Measurements from ENCODE around the gene PCDHGA6. TPM values are rescaled to one million over a fixed set of nuclear protein-coding genes. Genes with fewer than 3 reads are reported as not detected.

Gene PCDHGA6
- total and polyA plus RNA-seq, 2 donors, result 0.47 to 1.2 TPM

GRCh38 chr5:141427783-141428426 lies 54.2 kb downstream of the PCDHGA6 start:
- H3K4me1 ChIP-seq (ENCODE audit: control insufficient read depth in 2 of 2, insufficient read depth in 2 of 2, low read length in 2 of 2), result no peaks in the 10 kb centered on the region
- no peak overlapping the region for H3K4me3 ChIP-seq (ENCODE audit: low read length in 2 of 2)
- no peaks in the 10 kb centered on the region for H3K36me3 ChIP-seq (ENCODE audit: control insufficient read depth in 2 of 2, insufficient read depth in 2 of 2, low read length in 1 of 2)
- 67% methylated on average over 53 of the region's 53 CpGs for WGBS
- DNase-seq (ENCODE audit: low read depth in 6 of 9, low spot score in 9 of 9), result no peak
- H3K27me3 ChIP-seq (ENCODE audit: control insufficient read depth in 2 of 2, insufficient read depth in 1 of 2, low read length in 1 of 2), result peaks cover 21 to 85% of the 10 kb centered on the region in 2 donors
- H3K9me3 ChIP-seq (ENCODE audit: control insufficient read depth in 2 of 2, insufficient read depth in 1 of 2, low read length in 1 of 2), result peaks cover 17 to 35% of the 10 kb centered on the region in 2 donors
- H3K27ac ChIP-seq (ENCODE audit: low read depth in 1 of 2, low read length in 1 of 2), result no peak overlapping the region

Other genes with a start within 250 kb of the PCDHGA6 start
Only the 30 nearest of the 36 such genes appear.
- 0.19 TPM for gene PCDHB9, start 186.7 kb upstream of the PCDHGA6 start, total RNA-seq
- 0.16 TPM for gene PCDHB9, start 186.7 kb upstream of the PCDHGA6 start, polyA plus RNA-seq
- gene PCDHB10, start 181.5 kb upstream of the PCDHGA6 start, total RNA-seq, result 0.19 TPM
- gene PCDHB10, start 181.5 kb upstream of the PCDHGA6 start, polyA plus RNA-seq, result 0.23 TPM
- gene PCDHB11, start 174.3 kb upstream of the PCDHGA6 start, total RNA-seq, result 0.24 TPM
- 0.37 TPM for gene PCDHB11, start 174.3 kb upstream of the PCDHGA6 start, polyA plus RNA-seq
- 0.19 TPM for gene PCDHB12, start 165.2 kb upstream of the PCDHGA6 start, total RNA-seq
- 0.18 TPM for gene PCDHB12, start 165.2 kb upstream of the PCDHGA6 start, polyA plus RNA-seq
- gene PCDHB13, start 160.0 kb upstream of the PCDHGA6 start, total RNA-seq, result 0.14 TPM
- gene PCDHB13, start 160.0 kb upstream of the PCDHGA6 start, polyA plus RNA-seq, result 0.27 TPM
- 0.38 TPM for gene PCDHB14, start 150.5 kb upstream of the PCDHGA6 start, total RNA-seq
- gene PCDHB14, start 150.5 kb upstream of the PCDHGA6 start, polyA plus RNA-seq, result 0.87 TPM
- 0.33 TPM for gene PCDHB15, start 128.5 kb upstream of the PCDHGA6 start, total RNA-seq
- 0.66 TPM for gene PCDHB15, start 128.5 kb upstream of the PCDHGA6 start, polyA plus RNA-seq
- 0.09 TPM for gene SLC25A2, start 69.8 kb upstream of the PCDHGA6 start, total RNA-seq
- gene SLC25A2, start 69.8 kb upstream of the PCDHGA6 start, polyA plus RNA-seq, result 0.16 TPM
- 138 TPM for gene TAF7, start 53.1 kb upstream of the PCDHGA6 start, total RNA-seq
- 174 TPM for gene TAF7, start 53.1 kb upstream of the PCDHGA6 start, polyA plus RNA-seq
- 0.09 TPM for gene PCDHGA1, start 43.4 kb upstream of the PCDHGA6 start, total RNA-seq
- gene PCDHGA1, start 43.4 kb upstream of the PCDHGA6 start, polyA plus RNA-seq, result 0.16 TPM
- gene PCDHGA2, start 35.1 kb upstream of the PCDHGA6 start, total RNA-seq, result 0.19 TPM
- 0.46 TPM for gene PCDHGA2, start 35.1 kb upstream of the PCDHGA6 start, polyA plus RNA-seq
- 0.19 TPM for gene PCDHGA3, start 30.1 kb upstream of the PCDHGA6 start, total RNA-seq
- 0.11 TPM for gene PCDHGA3, start 30.1 kb upstream of the PCDHGA6 start, polyA plus RNA-seq
- 0.14 TPM for gene PCDHGB1, start 23.8 kb upstream of the PCDHGA6 start, total RNA-seq
- gene PCDHGB1, start 23.8 kb upstream of the PCDHGA6 start, polyA plus RNA-seq, result 0.11 TPM
- 0.19 TPM for gene PCDHGA4, start 18.9 kb upstream of the PCDHGA6 start, total RNA-seq
- 0.11 TPM for gene PCDHGA4, start 18.9 kb upstream of the PCDHGA6 start, polyA plus RNA-seq
- gene PCDHGB2, start 13.9 kb upstream of the PCDHGA6 start, total RNA-seq, result 0.28 TPM
- gene PCDHGB2, start 13.9 kb upstream of the PCDHGA6 start, polyA plus RNA-seq, result 0.21 TPM
- 0.19 TPM for gene PCDHGA5, start 9.7 kb upstream of the PCDHGA6 start, total RNA-seq
- gene PCDHGA5, start 9.7 kb upstream of the PCDHGA6 start, polyA plus RNA-seq, result 0.18 TPM
- gene PCDHGB3, start 3.6 kb upstream of the PCDHGA6 start, total RNA-seq, result 0.33 TPM
- gene PCDHGB3, start 3.6 kb upstream of the PCDHGA6 start, polyA plus RNA-seq, result 0.14 TPM
- 0.28 TPM for gene PCDHGA7, start 8.9 kb downstream of the PCDHGA6 start, total RNA-seq
- 0.46 TPM for gene PCDHGA7, start 8.9 kb downstream of the PCDHGA6 start, polyA plus RNA-seq
- gene PCDHGB4, start 13.8 kb downstream of the PCDHGA6 start, total RNA-seq, result 1.0 TPM
- 1.6 TPM for gene PCDHGB4, start 13.8 kb downstream of the PCDHGA6 start, polyA plus RNA-seq
- gene PCDHGA8, start 18.7 kb downstream of the PCDHGA6 start, total RNA-seq, result 0.19 TPM
- 0.18 TPM for gene PCDHGA8, start 18.7 kb downstream of the PCDHGA6 start, polyA plus RNA-seq
- 1.6 TPM for gene PCDHGB5, start 24.1 kb downstream of the PCDHGA6 start, total RNA-seq
- 1.1 TPM for gene PCDHGB5, start 24.1 kb downstream of the PCDHGA6 start, polyA plus RNA-seq
- gene PCDHGA9, start 28.9 kb downstream of the PCDHGA6 start, total RNA-seq, result 0.66 TPM
- gene PCDHGA9, start 28.9 kb downstream of the PCDHGA6 start, polyA plus RNA-seq, result 0.75 TPM
- 0.61 TPM for gene PCDHGB6, start 34.1 kb downstream of the PCDHGA6 start, total RNA-seq
- gene PCDHGB6, start 34.1 kb downstream of the PCDHGA6 start, polyA plus RNA-seq, result 1.1 TPM
- 0.61 TPM for gene PCDHGA10, start 39.1 kb downstream of the PCDHGA6 start, total RNA-seq
- 0.87 TPM for gene PCDHGA10, start 39.1 kb downstream of the PCDHGA6 start, polyA plus RNA-seq
- 0.85 TPM for gene PCDHGB7, start 43.8 kb downstream of the PCDHGA6 start, total RNA-seq
- gene PCDHGB7, start 43.8 kb downstream of the PCDHGA6 start, polyA plus RNA-seq, result 1.2 TPM
- 0.42 TPM for gene PCDHGA11, start 47.2 kb downstream of the PCDHGA6 start, total RNA-seq
- 0.68 TPM for gene PCDHGA11, start 47.2 kb downstream of the PCDHGA6 start, polyA plus RNA-seq
- 0.80 TPM for gene PCDHGA12, start 56.6 kb downstream of the PCDHGA6 start, total RNA-seq
- gene PCDHGA12, start 56.6 kb downstream of the PCDHGA6 start, polyA plus RNA-seq, result 0.71 TPM
- 5.5 TPM for gene PCDHGC3, start 102.1 kb downstream of the PCDHGA6 start, total RNA-seq
- 28.7 TPM for gene PCDHGC3, start 102.1 kb downstream of the PCDHGA6 start, polyA plus RNA-seq
- 0.19 TPM for gene PCDHGC4, start 111.1 kb downstream of the PCDHGA6 start, total RNA-seq
- 0.05 TPM for gene PCDHGC4, start 111.1 kb downstream of the PCDHGA6 start, polyA plus RNA-seq
- 0.19 TPM for gene PCDHGC5, start 115.2 kb downstream of the PCDHGA6 start, total RNA-seq
- gene PCDHGC5, start 115.2 kb downstream of the PCDHGA6 start, polyA plus RNA-seq, result 0.11 TPM